ENCODE results near the gene ITCH.
"Not testable (repeated sequence)": the region's sequence is repeated elsewhere in the genome, so short reads cannot be mapped to it uniquely, and the experiment has no call there.

ITCH gene

GRCh38 chr20:34468951-34469350 is 105.9 kb downstream of the ITCH start:
- Histone ChIP-seq H3K27ac (ENCODE audit: low read depth, low read length) (no peak overlapping the region), H3K4me1 (ENCODE audit: control insufficient read depth, insufficient read depth, low read length) (no peaks in the 10 kb centered on the region), H3K4me3 (ENCODE audit: low read depth, low read length) (no peak overlapping the region), H3K9ac (ENCODE audit: low read length) (no peak overlapping the region), H3K36me3 (ENCODE audit: control insufficient read depth, insufficient read depth, low read length) (peaks cover 35% of the 10 kb centered on the region), H3K27me3 (ENCODE audit: control insufficient read depth, insufficient read depth, low read length) (no peaks in the 10 kb centered on the region), H3K9me3 (ENCODE audit: control insufficient read depth, insufficient read depth, low read depth, low read length) (no peaks in the 10 kb centered on the region)

GRCh38 chr20:34472246-34472925 is 109.3 kb downstream of the ITCH start:
- 0 out of 2 replicates have a peak, but pooled peaks cover 2% of the 10 kb centered on the region for H3K9me3 ChIP-seq (ENCODE audit: control insufficient read depth, insufficient read depth, low read depth, low read length)
- H3K27me3 ChIP-seq (ENCODE audit: control insufficient read depth, insufficient read depth, low read length) = no peaks in the 10 kb centered on the region
- no peaks in the 10 kb centered on the region for H3K4me1 ChIP-seq (ENCODE audit: control insufficient read depth, insufficient read depth, low read length)
- H3K27ac ChIP-seq (ENCODE audit: low read depth, low read length) = no peak overlapping the region
- H3K9ac ChIP-seq (ENCODE audit: low read length) = no peak overlapping the region
- H3K36me3 ChIP-seq (ENCODE audit: control insufficient read depth, insufficient read depth, low read length) = peaks cover 54% of the 10 kb centered on the region
- no peak overlapping the region for H3K4me3 ChIP-seq (ENCODE audit: low read depth, low read length)

- no peak overlapping the region for H3K4me3 ChIP-seq (ENCODE audit: low read depth, low read length)
- no peak overlapping the region for H3K9ac ChIP-seq (ENCODE audit: low read length)
- H3K9me3 ChIP-seq (ENCODE audit: control insufficient read depth, insufficient read depth, low read depth, low read length) = 0 out of 2 replicates have a peak, but pooled peaks cover 2% of the 10 kb centered on the region
- H3K4me1 ChIP-seq (ENCODE audit: control insufficient read depth, insufficient read depth, low read length) = no peaks in the 10 kb centered on the region
- H3K27me3 ChIP-seq (ENCODE audit: control insufficient read depth, insufficient read depth, low read length) = no peaks in the 10 kb centered on the region
- peaks cover 64% of the 10 kb centered on the region for H3K36me3 ChIP-seq (ENCODE audit: control insufficient read depth, insufficient read depth, low read length)
- H3K27ac ChIP-seq (ENCODE audit: low read depth, low read length) = no peak overlapping the region
These were observed 110.3 kb downstream of the ITCH start for GRCh38 chr20:34473262-34473883.

- no peak overlapping the region for H3K27ac ChIP-seq (ENCODE audit: low read depth, low read length)
These were observed 113.1 kb downstream of the ITCH start for GRCh38 chr20:34475979-34476736.

GRCh38 chr20:34479627-34480026 is 116.6 kb downstream of the ITCH start:
- H3K9me3 ChIP-seq (ENCODE audit: control insufficient read depth, insufficient read depth, low read depth, low read length) = peaks cover 13% of the 10 kb centered on the region; the same call in 1 of the 2 replicates
- H3K36me3 ChIP-seq (ENCODE audit: control insufficient read depth, insufficient read depth, low read length) = peaks cover 85% of the 10 kb centered on the region
- H3K4me1 ChIP-seq (ENCODE audit: control insufficient read depth, insufficient read depth, low read length) = no peaks in the 10 kb centered on the region
- no peaks in the 10 kb centered on the region for H3K27me3 ChIP-seq (ENCODE audit: control insufficient read depth, insufficient read depth, low read length)
- no peak overlapping the region for H3K4me3 ChIP-seq (ENCODE audit: low read depth, low read length)
- no peak overlapping the region for H3K9ac ChIP-seq (ENCODE audit: low read length)
- H3K27ac ChIP-seq (ENCODE audit: low read depth, low read length) = no peak overlapping the region

More at GRCh38 chr20:34475979-34476736, 113.1 kb downstream of the ITCH start:
- H3K4me3 ChIP-seq (ENCODE audit: low read depth, low read length) = no peak overlapping the region
- no peaks in the 10 kb centered on the region for H3K27me3 ChIP-seq (ENCODE audit: control insufficient read depth, insufficient read depth, low read length)
- H3K9me3 ChIP-seq (ENCODE audit: control insufficient read depth, insufficient read depth, low read depth, low read length) = 0 out of 2 replicates have a peak, but pooled peaks cover 2% of the 10 kb centered on the region
- no peak overlapping the region for H3K9ac ChIP-seq (ENCODE audit: low read length)
- H3K4me1 ChIP-seq (ENCODE audit: control insufficient read depth, insufficient read depth, low read length) = no peaks in the 10 kb centered on the region
- peaks cover 80% of the 10 kb centered on the region for H3K36me3 ChIP-seq (ENCODE audit: control insufficient read depth, insufficient read depth, low read length)

GRCh38 chr20:34482154-34482553 is 119.1 kb downstream of the ITCH start:
- not testable (repeated sequence) for H3K4me1 ChIP-seq (ENCODE audit: control insufficient read depth, insufficient read depth, low read length); H3K4me3 ChIP-seq (ENCODE audit: low read depth, low read length); H3K27ac ChIP-seq (ENCODE audit: low read depth, low read length); H3K27me3 ChIP-seq (ENCODE audit: control insufficient read depth, insufficient read depth, low read length); H3K9ac ChIP-seq (ENCODE audit: low read length)
- peaks cover 80% of the 10 kb centered on the region for H3K36me3 ChIP-seq (ENCODE audit: control insufficient read depth, insufficient read depth, low read length)
- H3K9me3 ChIP-seq (ENCODE audit: control insufficient read depth, insufficient read depth, low read depth, low read length) = peaks cover 11% of the 10 kb centered on the region; the same call in 1 of the 2 replicates

- Histone ChIP-seq H3K9me3 (ENCODE audit: control insufficient read depth, insufficient read depth, low read depth, low read length) (peaks cover 11% of the 10 kb centered on the region; the same call in 1 of the 2 replicates), H3K36me3 (ENCODE audit: control insufficient read depth, insufficient read depth, low read length) (peaks cover 79% of the 10 kb centered on the region)
- not testable (repeated sequence) for H3K27ac ChIP-seq (ENCODE audit: low read depth, low read length); H3K9ac ChIP-seq (ENCODE audit: low read length); H3K27me3 ChIP-seq (ENCODE audit: control insufficient read depth, insufficient read depth, low read length); H3K4me1 ChIP-seq (ENCODE audit: control insufficient read depth, insufficient read depth, low read length); H3K4me3 ChIP-seq (ENCODE audit: low read depth, low read length)
These were observed 120.6 kb downstream of the ITCH start for GRCh38 chr20:34483585-34484220.

GRCh38 chr20:34485068-34485634 is 122.1 kb downstream of the ITCH start:
- peaks cover 77% of the 10 kb centered on the region for H3K36me3 ChIP-seq (ENCODE audit: control insufficient read depth, insufficient read depth, low read length)
- H3K27ac ChIP-seq (ENCODE audit: low read depth, low read length) = no peak overlapping the region
- no peaks in the 10 kb centered on the region for H3K27me3 ChIP-seq (ENCODE audit: control insufficient read depth, insufficient read depth, low read length)
- peaks cover 11% of the 10 kb centered on the region; the same call in 1 of the 2 replicates for H3K9me3 ChIP-seq (ENCODE audit: control insufficient read depth, insufficient read depth, low read depth, low read length)
- H3K4me3 ChIP-seq (ENCODE audit: low read depth, low read length) = no peak overlapping the region
- no peak overlapping the region for H3K9ac ChIP-seq (ENCODE audit: low read length)
- no peaks in the 10 kb centered on the region for H3K4me1 ChIP-seq (ENCODE audit: control insufficient read depth, insufficient read depth, low read length)

- H3K4me3 ChIP-seq (ENCODE audit: low read depth, low read length) = no peak overlapping the region
- no peak overlapping the region for H3K27ac ChIP-seq (ENCODE audit: low read depth, low read length)
- no peaks in the 10 kb centered on the region for H3K9me3 ChIP-seq (ENCODE audit: control insufficient read depth, insufficient read depth, low read depth, low read length)
- no peaks in the 10 kb centered on the region for H3K27me3 ChIP-seq (ENCODE audit: control insufficient read depth, insufficient read depth, low read length)
- no peak overlapping the region for H3K9ac ChIP-seq (ENCODE audit: low read length)
- H3K4me1 ChIP-seq (ENCODE audit: control insufficient read depth, insufficient read depth, low read length) = no peaks in the 10 kb centered on the region
- H3K36me3 ChIP-seq (ENCODE audit: control insufficient read depth, insufficient read depth, low read length) = peaks cover 91% of the 10 kb centered on the region
These were observed 128.3 kb downstream of the ITCH start for GRCh38 chr20:34491226-34491931.

GRCh38 chr20:34491932-34492509 is 128.9 kb downstream of the ITCH start:
- no peaks in the 10 kb centered on the region for H3K4me1 ChIP-seq (ENCODE audit: control insufficient read depth, insufficient read depth, low read length)
- no peak overlapping the region for H3K27ac ChIP-seq (ENCODE audit: low read depth, low read length)
- no peak overlapping the region for H3K9ac ChIP-seq (ENCODE audit: low read length)
- H3K27me3 ChIP-seq (ENCODE audit: control insufficient read depth, insufficient read depth, low read length) = no peaks in the 10 kb centered on the region
- H3K9me3 ChIP-seq (ENCODE audit: control insufficient read depth, insufficient read depth, low read depth, low read length) = no peaks in the 10 kb centered on the region
- H3K36me3 ChIP-seq (ENCODE audit: control insufficient read depth, insufficient read depth, low read length) = peaks cover 92% of the 10 kb centered on the region
- no peak overlapping the region for H3K4me3 ChIP-seq (ENCODE audit: low read depth, low read length)
